Kidney (tissue), 14 donors: ENCODE results near the gene EPAS1. TPM values are rescaled to one million over a fixed set of nuclear protein-coding genes. Genes with fewer than 3 reads are reported as not detected.

Experiments
- DNase-seq, 5 donors: peaks; one replicate each; pipeline ENCODE4 v3.0.0-alpha.2; 2013 to 2020
- FAIRE-seq: peaks from 2 replicates; lab custom pipeline; 2012; peaks lifted over from hg19 to GRCh38; lab: Jason Lieb, UNC
- H3K27ac ChIP-seq, 2 donors: one replicate each; pipeline ENCODE4 v1.7.0; 2013; ENCODE audit warnings: low read depth in 2 of 2, low read length in 2 of 2, inconsistent platforms in 1 of 2
- H3K27me3 ChIP-seq: one replicate; pipeline ENCODE4 v1.7.1; 2013; ENCODE audit warnings: low read length, inconsistent platforms; ENCODE audit not compliant: control insufficient read depth, insufficient read depth
- H3K36me3 ChIP-seq, 3 donors: one replicate each; pipeline versions ENCODE4 v1.7.0 to v1.7.1; 2013; ENCODE audit warnings: low read length in 3 of 3, control low read depth in 1 of 3, inconsistent platforms in 1 of 3; ENCODE audit not compliant: insufficient read depth in 3 of 3, control insufficient read depth in 2 of 3
- H3K4me1 ChIP-seq, 3 donors: one replicate each; pipeline versions ENCODE4 v1.7.0 to v1.7.1; 2013; ENCODE audit warnings: low read length in 3 of 3, inconsistent platforms in 1 of 3, low read depth in 1 of 3; ENCODE audit not compliant: control insufficient read depth in 2 of 3, insufficient read depth in 2 of 3
- H3K4me3 ChIP-seq, 3 donors: one replicate each; pipeline versions ENCODE4 v1.7.0 to v1.8.1; 2013; ENCODE audit warnings: low read length in 3 of 3, control low read depth in 1 of 3, inconsistent platforms in 1 of 3
- H3K9ac ChIP-seq, 3 donors: one replicate each; pipeline versions ENCODE4 v1.7.0 to v1.7.1; 2013; ENCODE audit warnings: low read length in 3 of 3, control low read depth in 1 of 3, inconsistent platforms in 1 of 3
- H3K9me3 ChIP-seq, 3 donors: one replicate each; pipeline versions ENCODE4 v1.7.0 to v1.7.1; 2013; ENCODE audit warnings: low read length in 3 of 3, control low read depth in 1 of 3, inconsistent platforms in 1 of 3; ENCODE audit not compliant: control insufficient read depth in 2 of 3, insufficient read depth in 1 of 3
- CTCF ChIP-seq: IDR thresholded peaks from 3 replicates; pipeline ENCODE4 v1.5.1; 2012; ENCODE audit warnings: mild to moderate bottlenecking, moderate library complexity, borderline replicate concordance; ENCODE audit not compliant: insufficient read depth; ENCODE audit errors: extremely low read depth
- intact Hi-C: fragments of 100-400 bp; cut with DNase I; formaldehyde crosslinking; loops from one replicate; pipeline ENCODE4 v1.11.1; 2022
- polyA plus RNA-seq: library from polyadenylated mRNA; stranded (reverse); fragments of 350-450 nt; fragmentation: Illumina TruSeq; extraction: RNeasy Lipid Tissue Mini Kit (QIAGEN cat#74804); gene quantifications from one replicate; pipeline ENCODE4 v1.2.3, GENCODE V29; 2014; ENCODE audit warnings: low read depth, low replicate concordance; ENCODE audit not compliant: insufficient read depth
- total RNA-seq: library from RNA; stranded (reverse); fragmentation: NEBNext Ultra II Directional; extraction: Animal tissue kit (Norgen Biotek cat#: 25700); gene quantifications from one replicate; pipeline ENCODE4 v1.2.1, GENCODE V29; 2021
- donor health status: control.
- donor health status: control.
- donor health status: control.
- donor health status: control.
- donor health status: control.
- donor health status: DM: yes; HTN: yes; CAD: no.
- donor health status: Normal renal cell carcinoma (clear cell type).

The EPAS1 gene
- total and polyA plus RNA-seq, 2 donors from 2014 or later: 142 to 398 TPM

- no peaks in the 10 kb centered on the region for H3K9me3 ChIP-seq
- no peak overlapping the region for H3K4me3 ChIP-seq
- H3K27me3 ChIP-seq: no peaks in the 10 kb centered on the region
- TF ChIP-seq CTCF: no peak
- FAIRE-seq (no peak), DNase-seq (no peak)
- no peak overlapping the region for H3K9ac ChIP-seq
- intact Hi-C loops: no loop called here
- H3K4me1 ChIP-seq: peaks cover 0 to 64% (median 43%) of the 10 kb centered on the region in 3 donors
- H3K27ac ChIP-seq: peak overlapping the region in 1 of 2 donors; percentile 45
- H3K36me3 ChIP-seq: no peaks in the 10 kb centered on the region
These were observed 19.9 kb downstream of the EPAS1 start for GRCh38 chr2:46317094-46317486.

DNA sequence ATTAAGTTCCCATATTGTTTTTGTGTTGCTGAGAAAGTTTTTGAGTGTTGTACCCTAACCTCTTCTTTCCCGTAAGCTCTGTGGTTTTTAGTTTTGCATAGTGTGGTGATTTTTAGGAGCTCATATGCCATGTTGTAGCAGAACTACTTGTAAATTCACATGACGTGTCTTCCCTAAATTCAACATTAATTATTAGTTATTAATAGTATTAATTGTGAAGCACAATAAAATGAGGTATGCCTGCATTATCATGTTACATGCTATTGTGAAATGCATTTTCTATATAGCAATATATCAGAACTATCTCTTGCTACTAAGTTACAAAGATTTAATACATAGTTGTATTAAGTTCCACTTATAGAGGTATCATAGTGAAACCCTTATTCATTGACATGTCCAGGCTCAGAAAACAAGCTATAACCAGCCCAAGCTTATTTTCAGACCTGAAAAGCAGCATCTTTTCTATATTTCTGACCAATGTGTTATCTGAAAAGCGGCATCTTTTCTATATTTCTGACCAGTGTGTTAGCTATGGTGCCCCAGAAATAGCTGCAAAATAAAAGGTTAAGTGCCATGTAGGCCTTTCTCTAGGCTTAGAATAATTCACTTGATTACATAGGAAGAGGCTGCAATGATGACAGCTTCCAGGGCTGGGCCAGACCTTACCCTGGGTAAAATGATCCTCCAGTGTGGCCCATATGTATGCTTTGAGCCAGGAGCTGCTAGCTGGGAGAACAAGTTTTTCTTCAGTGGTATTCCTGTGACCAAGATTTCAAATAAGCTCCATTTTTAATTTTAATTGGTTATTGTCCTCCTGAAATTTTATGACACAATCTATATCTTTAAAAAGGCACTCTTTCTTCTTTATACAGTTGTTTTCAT, 21.6 kb downstream of the EPAS1 start:
- H3K27me3 ChIP-seq: no peaks in the 10 kb centered on the region
- no peak for DNase-seq
- no peak overlapping the region for H3K9ac ChIP-seq
- TF ChIP-seq CTCF: no peak
- peaks cover 0 to 59% (median 43%) of the 10 kb centered on the region in 3 donors for H3K4me1 ChIP-seq
- H3K9me3 ChIP-seq: no peaks in the 10 kb centered on the region
- H3K4me3 ChIP-seq: no peak overlapping the region
- no peak overlapping the region for H3K27ac ChIP-seq
- no peaks in the 10 kb centered on the region for H3K36me3 ChIP-seq
- no peak for FAIRE-seq
- intact Hi-C loops: no loop called here

DNA sequence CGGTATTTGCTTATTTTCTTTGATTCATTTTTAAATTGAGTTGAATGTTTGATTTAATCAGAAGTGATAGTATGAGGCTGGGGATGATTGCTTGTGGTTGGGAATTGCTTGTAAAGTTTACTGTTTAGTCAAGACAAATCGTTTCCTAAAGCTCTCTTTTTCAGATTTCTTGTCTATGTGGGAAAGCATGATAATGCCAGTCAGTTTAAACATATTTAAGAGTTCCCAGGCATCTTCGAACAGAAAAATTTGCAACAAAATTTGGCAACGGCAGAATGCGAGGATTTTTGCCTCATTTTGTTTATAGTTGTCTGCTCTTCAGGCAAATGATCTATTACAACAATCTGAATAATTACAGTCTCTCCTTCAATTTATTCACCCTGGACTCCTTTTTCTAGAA, 22.5 kb downstream of the EPAS1 start:
- no peak for FAIRE-seq
- no peaks in the 10 kb centered on the region for H3K27me3 ChIP-seq
- no peaks in the 10 kb centered on the region for H3K36me3 ChIP-seq
- no peak overlapping the region for H3K9ac ChIP-seq
- H3K4me3 ChIP-seq: peak overlapping the region in 1 of 3 donors; percentile 3
- peak overlapping the region in 1 of 2 donors; percentile 25 for H3K27ac ChIP-seq
- no peaks in the 10 kb centered on the region for H3K9me3 ChIP-seq
- TF ChIP-seq CTCF: no peak
- intact Hi-C loops: no loop called here
- DNase-seq: no peak
- peaks cover 0 to 61% (median 37%) of the 10 kb centered on the region in 3 donors for H3K4me1 ChIP-seq
